Astrocyte of the spinal cord (primary cell): ENCODE results near the gene COL6A3.
A peak's percentile ranks its signal among the peaks of the same experiment; 100 is the strongest.

Source experiments
- DNase-seq: peaks from one replicate; pipeline ENCODE4 v3.0.0; 2011; ENCODE audit warnings: low read depth, low spot score
- H3K4me3 ChIP-seq: 2 replicates; pipeline ENCODE4 v1.5.1; 2011; ENCODE audit warnings: low read depth, mild to moderate bottlenecking, low read length, moderate library complexity
- CTCF ChIP-seq: IDR thresholded peaks from 2 replicates; pipeline ENCODE4 v1.5.1; 2012; ENCODE audit warnings: low read depth, mild to moderate bottlenecking, low read length, inconsistent platforms
- in situ Hi-C: cut with HindIII; loops from 2 replicates; pipeline ENCODE4 v1.10.0; 2017; ENCODE audit warnings: low sequenced_read_pairs

The COL6A3 gene

GRCh38 chr2:237435844-237436587, 22.1 kb upstream of the COL6A3 start:
- no peak for TF ChIP-seq CTCF
- peak; percentile 94 for DNase-seq
- H3K4me3 ChIP-seq: no peak overlapping the region
- in situ Hi-C loops: no loop called here

- DNase-seq: peak; percentile 85
- no peak overlapping the region for H3K4me3 ChIP-seq
- in situ Hi-C loops: no loop called here
- no peak for TF ChIP-seq CTCF
Observed at GRCh38 chr2:237434866-237435311, 20.9 kb upstream of the COL6A3 start.

GRCh38 chr2:237433920-237434676, 20.1 kb upstream of the COL6A3 start:
- TF ChIP-seq CTCF: no peak
- H3K4me3 ChIP-seq: no peak overlapping the region
- in situ Hi-C loops: no loop called here
- peak; percentile 43 for DNase-seq

GRCh38 chr2:237432484-237433092, 18.6 kb upstream of the COL6A3 start:
- TF ChIP-seq CTCF: peak; percentile 26
- DNase-seq: peak; percentile 95
- no peak overlapping the region for H3K4me3 ChIP-seq
- in situ Hi-C loops: no loop called here

- in situ Hi-C loops: no loop called here
- no peak overlapping the region for H3K4me3 ChIP-seq
- TF ChIP-seq CTCF: no peak
- no peak for DNase-seq
Observed at GRCh38 chr2:237431837-237432236, 17.9 kb upstream of the COL6A3 start.

GRCh38 chr2:237431372-237431771, 17.4 kb upstream of the COL6A3 start:
- H3K4me3 ChIP-seq: no peak overlapping the region
- DNase-seq: peak; percentile 86
- in situ Hi-C loops: no loop called here
- TF ChIP-seq CTCF: no peak
